HCT116 (cell line): ENCODE results near the gene DDOST. TPM values are rescaled to one million over a fixed set of nuclear protein-coding genes. Genes with fewer than 3 reads are reported as not detected.

ENCODE experiments used
- ATAC-seq: fragments of 200-7000 bp; cut with Tn5 transposase; 2 replicates; pipeline ENCODE4 v1.9.1; 2020; ENCODE audit warnings: mild to moderate bottlenecking, moderate library complexity
- BruUV-seq: library from RNA; stranded (reverse); fragments of 400-500 nt; replicated peaks from 2 replicates; lab custom pipeline; 2021; lab: Mats Ljungman, UMichigan
- CTCF ChIA-PET: fragments of 300-600 bp; sonication (Branson Sonifier 250); formaldehyde crosslinking; loops from one replicate; lab custom pipeline; 2021; ENCODE audit warnings: antibody characterized with exemption; lab: Charles Lee
- POLR2A ChIA-PET: fragments of 300-600, 350-600 bp; sonication (Branson Sonifier 250); formaldehyde crosslinking; loops from one replicate; lab custom pipeline; 2021; ENCODE audit warnings: antibody characterized with exemption; lab: Charles Lee
- RAD21 ChIA-PET, 2 experiments: fragments of 300-600 bp; sonication (Branson Sonifier 250); formaldehyde crosslinking; loops; one replicate each; lab custom pipeline; 2023; ENCODE audit warnings: low total read pairs in 2 of 2; ENCODE audit not compliant: uncharacterized antibody in 2 of 2, unreplicated experiment in 2 of 2, low non-redundant PET in 1 of 2; lab: Charles Lee
- DNase-seq: peaks from one replicate; pipeline ENCODE4 v3.0.0-alpha.2; 2010; ENCODE audit warnings: low read depth, low spot score
- H2AFZ ChIP-seq: fragments of 200-600 bp; shearing (Covaris generic), sonication (generic); 2 replicates; pipeline ENCODE4 v1.6.1; 2017; ENCODE audit warnings: low read depth, mixed run types, mixed read lengths, antibody characterized with exemption, low read length; ENCODE audit not compliant: poor library complexity, severe bottlenecking
- H3K27ac ChIP-seq: 2 replicates; pipeline ENCODE4 v1.5.1; 2012; ENCODE audit warnings: low read depth, low read length
- H3K27me3 ChIP-seq: fragments of 200-600 bp; sonication (generic); 2 replicates; pipeline ENCODE4 v1.6.1; 2016; ENCODE audit warnings: mixed run types, low read length, mixed read lengths; ENCODE audit not compliant: insufficient read depth
- H3K36me3 ChIP-seq, 2 experiments: fragments of 200-500 bp in 1 of 2; fragments of 200-600 bp in 1 of 2; sonication (Bioruptor generic) in 1 of 2; sonication (generic) in 1 of 2; 2 replicates each; pipeline versions ENCODE4 v1.5.1 to v1.6.1; 2014 to 2016; ENCODE audit warnings: low read length in 2 of 2, inconsistent platforms in 1 of 2, mixed read lengths in 1 of 2, mixed run types in 1 of 2; ENCODE audit not compliant: insufficient read depth in 2 of 2, control insufficient read depth in 1 of 2
- H3K4me1 ChIP-seq, 2 experiments: fragments of 200-600 bp in 1 of 2; sonication (generic) in 1 of 2; 2 replicates each; pipeline versions ENCODE4 v1.5.1 to v1.6.1; 2012 to 2017; ENCODE audit warnings: low read length in 2 of 2, inconsistent platforms in 1 of 2, mild to moderate bottlenecking in 1 of 2, mixed read lengths in 1 of 2, mixed run types in 1 of 2, moderate library complexity in 1 of 2; ENCODE audit not compliant: insufficient read depth in 2 of 2, control insufficient read depth in 1 of 2
- H3K4me2 ChIP-seq: fragments of 200-600 bp; sonication (generic); 2 replicates; pipeline ENCODE4 v1.6.1; 2017; ENCODE audit warnings: mixed run types, low read length, mixed read lengths
- H3K4me3 ChIP-seq, 2 experiments: fragments of 200-600 bp in 1 of 2; sonication (generic) in 1 of 2; replicated peaks in 1 of 2; 2 replicates each; pipeline ENCODE4 v1.5.1; 2011 to 2016; ENCODE audit warnings: low read length in 2 of 2, control low read depth in 1 of 2, low read depth in 1 of 2, mild to moderate bottlenecking in 1 of 2, mixed read lengths in 1 of 2, mixed run types in 1 of 2
- H3K79me2 ChIP-seq: fragments of 200-600 bp; sonication (generic); 2 replicates; pipeline ENCODE4 v1.6.1; 2017; ENCODE audit warnings: mild to moderate bottlenecking, mixed run types, low read length, moderate library complexity, mixed read lengths; ENCODE audit not compliant: insufficient read depth
- H3K9ac ChIP-seq: fragments of 200-600 bp; sonication (generic); 2 replicates; pipeline ENCODE4 v1.6.1; 2016; ENCODE audit warnings: low read length, mixed read lengths
- H3K9me2 ChIP-seq: fragments of 200-600 bp; sonication (generic), shearing (Covaris generic); 2 replicates; pipeline ENCODE4 v1.6.1; 2017; ENCODE audit warnings: mixed run types, mild to moderate bottlenecking, moderate library complexity; ENCODE audit not compliant: insufficient read depth
- H3K9me3 ChIP-seq, 2 experiments: fragments of 200-500 bp in 1 of 2; fragments of 200-600 bp in 1 of 2; sonication (Bioruptor generic) in 1 of 2; sonication (generic) in 1 of 2; 2 replicates each; pipeline ENCODE4 v1.6.1; 2014 to 2017; ENCODE audit warnings: low read length in 2 of 2, mixed read lengths in 2 of 2, inconsistent platforms in 1 of 2, low read depth in 1 of 2, mild to moderate bottlenecking in 1 of 2, mixed run types in 1 of 2, moderate library complexity in 1 of 2; ENCODE audit not compliant: control insufficient read depth in 1 of 2, insufficient read depth in 1 of 2
- H4K20me1 ChIP-seq: fragments of 200-600 bp; sonication (generic), shearing (Covaris generic); 2 replicates; pipeline ENCODE4 v1.6.1; 2017; ENCODE audit warnings: mixed run types, mild to moderate bottlenecking, moderate library complexity; ENCODE audit not compliant: insufficient read depth
- ATF3 ChIP-seq: IDR thresholded peaks from 2 replicates; pipeline ENCODE4 v1.6.1; 2012
- CTCF ChIP-seq, 3 experiments: fragments of 200-600 bp in 1 of 3; sonication (generic) in 1 of 3; IDR thresholded peaks in 2 of 3; conservative IDR thresholded peaks in 1 of 3; 2 replicates each; pipeline ENCODE4 v1.5.1; 2012 to 2017; ENCODE audit warnings: low read depth in 2 of 3, low read length in 2 of 3, antibody characterized with exemption in 1 of 3, borderline replicate concordance in 1 of 3, control low read depth in 1 of 3, mild to moderate bottlenecking in 1 of 3, mixed read lengths in 1 of 3, mixed run types in 1 of 3, moderate library complexity in 1 of 3; ENCODE audit not compliant: insufficient read depth in 1 of 3
- EGR1 ChIP-seq: IDR thresholded peaks from 2 replicates; pipeline ENCODE4 v1.6.1; 2012; ENCODE audit warnings: low read depth
- ELF1 ChIP-seq: IDR thresholded peaks from 2 replicates; pipeline ENCODE4 v1.6.1; 2012; ENCODE audit warnings: low read depth, borderline replicate concordance
- EZH2phosphoT487 ChIP-seq: fragments of 200-600 bp; IDR thresholded peaks from 2 replicates; pipeline ENCODE4 v1.6.1; 2018; ENCODE audit warnings: antibody characterized with exemption, borderline replicate concordance
- JUND ChIP-seq: IDR thresholded peaks from 2 replicates; pipeline ENCODE4 v1.6.1; 2012
- POLR2A ChIP-seq: IDR thresholded peaks from 2 replicates; pipeline ENCODE4 v1.7.0; 2011; ENCODE audit warnings: borderline replicate concordance; ENCODE audit not compliant: insufficient read depth, insufficient read length; ENCODE audit errors: extremely low read depth
- POLR2AphosphoS5 ChIP-seq: IDR thresholded peaks from 2 replicates; pipeline ENCODE4 v1.6.1; 2011; ENCODE audit warnings: mild to moderate bottlenecking, low read depth, low read length, moderate library complexity
- SP1 ChIP-seq: IDR thresholded peaks from 2 replicates; pipeline ENCODE4 v1.6.1; 2012; ENCODE audit warnings: low read depth
- SRF ChIP-seq: IDR thresholded peaks from 2 replicates; pipeline ENCODE4 v1.6.1; 2012; ENCODE audit warnings: low read depth
- YY1 ChIP-seq: IDR thresholded peaks from 2 replicates; pipeline ENCODE4 v1.6.1; 2011; ENCODE audit warnings: low read length, low read depth, moderate library complexity, mild to moderate bottlenecking; ENCODE audit not compliant: insufficient replicate concordance; ENCODE audit errors: extremely low read depth
- ZNF274 ChIP-seq: fragments of 200-500 bp; sonication (Bioruptor generic); IDR thresholded peaks from 2 replicates; pipeline ENCODE4 v1.6.1; 2014; ENCODE audit warnings: mild to moderate bottlenecking, low read depth, low read length, inconsistent platforms
- intact Hi-C: fragments of 100-400 bp; cut with micrococcal nuclease; formaldehyde crosslinking; loops from 2 replicates; pipeline ENCODE4 v1.10.0; 2022
- total RNA-seq: library from RNA; stranded (reverse); gene quantifications from one replicate; pipeline ENCODE4 v1.2.1, GENCODE V29; 2021; ENCODE audit not compliant: unreplicated experiment

DDOST gene
- total RNA-seq, 1 experiment from 2014 or later = 387 TPM

GRCh38 chr1:20665726-20666125 is 4.6 kb upstream of the DDOST start:
- Histone ChIP-seq H3K9me2 (no peaks in the 10 kb centered on the region), H3K4me3 (no peak overlapping the region), H3K9me3 (no peaks in the 10 kb centered on the region), H3K27ac (no peak overlapping the region), H3K79me2 (peaks cover 5% of the 10 kb centered on the region), H3K4me2 (no peak overlapping the region), H3K9ac (no peak overlapping the region), H4K20me1 (no peaks in the 10 kb centered on the region), H3K27me3 (no peaks in the 10 kb centered on the region), H2AFZ (no peak overlapping the region), H3K36me3 (no peaks in the 10 kb centered on the region), H3K4me1 (peaks cover 2 to 9% of the 10 kb centered on the region in 2 experiments; a peak in 1 of 4 replicates)
- no TSS peak for BruUV-seq
- TF ChIP-seq ELF1 = no peak
- no peak for TF ChIP-seq POLR2AphosphoS5
- no peak for TF ChIP-seq SP1
- TF ChIP-seq ZNF274 = no peak
- TF ChIP-seq EGR1 = no peak
- TF ChIP-seq JUND = no peak
- TF ChIP-seq EZH2phosphoT487 = no peak
- TF ChIP-seq CTCF (IDR thresholded peaks at IDR 0.05 in 2 of 3, conservative IDR thresholded peaks at IDR 0.05 in 1 of 3; ENCODE audit: borderline replicate concordance in 1 of 3, insufficient read depth in 1 of 3, low read depth in 2 of 3, low read length in 2 of 3) = no peak
- no peak for TF ChIP-seq SRF
- no peak for TF ChIP-seq ATF3
- TF ChIP-seq YY1 = no peak
- TF ChIP-seq POLR2A = no peak
- ChIA-PET CTCF (no interaction called here), POLR2A (interaction anchor here (0.7 kb wide), 1 partner anchor 42 kb away, joined by 3 read pairs; no protein-coding TSS in a partner anchor), RAD21 (no interaction called here)
- intact Hi-C loops = no loop called here
- DNase-seq (no peak), ATAC-seq (no peak)
